Activated CD8-positive, alpha-beta memory T cell treated with anti-CD3 and anti-CD28 coated beads for 36 hours (primary cell): Measurements from ENCODE around the gene IKZF3. TPM values are rescaled to one million over a fixed set of nuclear protein-coding genes. Genes with fewer than 3 reads are reported as not detected.

Source experiments
- CTCF ChIA-PET: fragments of 350-600 bp; sonication (Branson Sonifier 250); formaldehyde crosslinking; loops from one replicate; lab custom pipeline; 2021; ENCODE audit warnings: antibody characterized with exemption; lab: Charles Lee
- POLR2A ChIA-PET: fragments of 350-600 bp; sonication (Branson Sonifier 250); formaldehyde crosslinking; loops from one replicate; lab custom pipeline; 2021; ENCODE audit warnings: antibody characterized with exemption; lab: Charles Lee
- total RNA-seq, 2 experiments: library from RNA; stranded (reverse); gene quantifications; one replicate each; pipeline ENCODE4 v1.2.3, GENCODE V29; 2021

The IKZF3 gene
- total RNA-seq, 2 experiments from 2014 or later, result 92.3 to 93.0 TPM

GRCh38 chr17:39800540-39800939 is 63.6 kb downstream of the IKZF3 start:
- ChIA-PET CTCF (no interaction called here), POLR2A (no interaction called here)

GRCh38 chr17:39799395-39799794 is 64.7 kb downstream of the IKZF3 start:
- CTCF ChIA-PET, result no interaction called here
- POLR2A ChIA-PET, result no interaction called here

- CTCF ChIA-PET, result no interaction called here
- POLR2A ChIA-PET, result interaction anchor here (0.8 to 1.3 kb wide), 2 partner anchors 17 to 40 kb away, joined by 3 read pairs; no protein-coding TSS in a partner anchor
These were observed 69.7 kb downstream of the IKZF3 start for GRCh38 chr17:39794249-39794970.

GRCh38 chr17:39793301-39793872 is 70.7 kb downstream of the IKZF3 start:
- CTCF ChIA-PET, result interaction anchor here (0.7 to 1.2 kb wide), 5 partner anchors 14 to 172 kb away, joined by 3 to 6 read pairs (median 5); no protein-coding TSS in a partner anchor

GRCh38 chr17:39792526-39793221 is 71.4 kb downstream of the IKZF3 start:
- ChIA-PET CTCF (interaction anchor here (0.7 to 1.3 kb wide), 7 partner anchors 13 to 171 kb away, joined by 3 to 6 read pairs (median 4); no protein-coding TSS in a partner anchor), POLR2A (interaction anchor here (0.5 to 1.3 kb wide), 3 partner anchors 16 to 736 kb away, joined by 3 to 6 read pairs (median 3); no protein-coding TSS in a partner anchor)

More at GRCh38 chr17:39793301-39793872, 70.7 kb downstream of the IKZF3 start:
- POLR2A ChIA-PET, result interaction anchor here (0.8 to 1.3 kb wide), 2 partner anchors 16 to 20 kb away, joined by 3 read pairs; no protein-coding TSS in a partner anchor

- ChIA-PET CTCF (interaction anchor here (0.7 to 1.3 kb wide), 2 partner anchors 26 to 52 kb away, joined by 3 to 6 read pairs; no protein-coding TSS in a partner anchor), POLR2A (interaction anchor here (0.7 to 0.9 kb wide), 4 partner anchors 14 to 56 kb away, joined by 3 to 13 read pairs (median 4); no protein-coding TSS in a partner anchor)
These were observed 72.8 kb downstream of the IKZF3 start for GRCh38 chr17:39791111-39791992.

- ChIA-PET CTCF (no interaction called here), POLR2A (no interaction called here)
These were observed 76.2 kb downstream of the IKZF3 start for GRCh38 chr17:39787743-39788484.

GRCh38 chr17:39787041-39787440 is 77.1 kb downstream of the IKZF3 start:
- ChIA-PET CTCF (no interaction called here), POLR2A (interaction anchor here (0.5 kb wide), 1 partner anchor 70 kb away, joined by 4 read pairs; no protein-coding TSS in a partner anchor)

- POLR2A ChIA-PET, result interaction anchor here (1.5 kb wide), 1 partner anchor 73 kb away, joined by 3 read pairs; no protein-coding TSS in a partner anchor
These were observed 81.1 kb downstream of the IKZF3 start for GRCh38 chr17:39782980-39783379.

GRCh38 chr17:39782481-39782880 is 81.6 kb downstream of the IKZF3 start:
- POLR2A ChIA-PET, result no interaction called here
- CTCF ChIA-PET, result interaction anchor here (1.0 kb wide), 1 partner anchor 30 kb away, joined by 4 read pairs; no protein-coding TSS in a partner anchor

More at GRCh38 chr17:39782980-39783379, 81.1 kb downstream of the IKZF3 start:
- CTCF ChIA-PET, result interaction anchor here (1.0 kb wide), 1 partner anchor 29 kb away, joined by 4 read pairs; no protein-coding TSS in a partner anchor

GRCh38 chr17:39781861-39782213 is 82.3 kb downstream of the IKZF3 start:
- ChIA-PET POLR2A (no interaction called here), CTCF (no interaction called here)

- POLR2A ChIA-PET, result no interaction called here
- CTCF ChIA-PET, result interaction anchor here (0.5 kb wide), 1 partner anchor 31 kb away, joined by 3 read pairs; no protein-coding TSS in a partner anchor
These were observed 82.9 kb downstream of the IKZF3 start for GRCh38 chr17:39781031-39781860.

GRCh38 chr17:39777534-39778365 is 86.4 kb downstream of the IKZF3 start:
- POLR2A ChIA-PET, result interaction anchor here (0.9 to 3.8 kb wide), 7 partner anchors 14 to 87 kb away, joined by 3 to 21 read pairs (median 5); partner anchors contain the start of gene IKZF3

GRCh38 chr17:39776252-39776651 is 87.9 kb downstream of the IKZF3 start:
- CTCF ChIA-PET, result interaction anchor here (0.9 to 2.1 kb wide), 5 partner anchors 18 to 154 kb away, joined by 3 to 6 read pairs (median 5); no protein-coding TSS in a partner anchor

More at GRCh38 chr17:39777534-39778365, 86.4 kb downstream of the IKZF3 start:
- CTCF ChIA-PET, result interaction anchor here (0.8 to 2.1 kb wide), 6 partner anchors 11 to 156 kb away, joined by 3 to 6 read pairs (median 4); no protein-coding TSS in a partner anchor

GRCh38 chr17:39775031-39775430 is 89.1 kb downstream of the IKZF3 start:
- CTCF ChIA-PET, result interaction anchor here (0.7 kb wide), 2 partner anchors 79 to 153 kb away, joined by 3 read pairs; no protein-coding TSS in a partner anchor
- POLR2A ChIA-PET, result interaction anchor here (0.6 to 3.8 kb wide), 8 partner anchors 13 to 137 kb away, joined by 3 to 21 read pairs (median 4); partner anchors contain the start of gene IKZF3

More at GRCh38 chr17:39776252-39776651, 87.9 kb downstream of the IKZF3 start:
- POLR2A ChIA-PET, result interaction anchor here (1.4 to 3.8 kb wide), 6 partner anchors 9 to 88 kb away, joined by 3 to 21 read pairs (median 9); partner anchors contain the start of gene IKZF3
